AML-193 (cell line): Measurements from ENCODE around the gene TMEM223.
"Not testable (repeated sequence)": the region's sequence is repeated elsewhere in the genome, so short reads cannot be mapped to it uniquely, and the experiment has no call there.

Experiments
- DNase-seq, 2 experiments: peaks; one replicate each; lab custom pipeline; 2025; lab: John Stamatoyannopoulos, UW

The TMEM223 gene

GRCh38 chr11:62791501-62792201 is at the start of gene TMEM223:
Gene TMEM223 (minus strand): TSS chr11:62792006. CDS start chr11:62791994, 12 bp downstream.
- DNase-seq = peak; percentile 66 to 76

GRCh38 chr11:62840721-62841360 is 49.0 kb upstream of the TMEM223 start:
- not testable (repeated sequence) for DNase-seq

- DNase-seq = peak; percentile 85 to 88
Observed at GRCh38 chr11:62839050-62839945, 47.5 kb upstream of the TMEM223 start, which contains the start of gene WDR74. Gene WDR74 (minus strand): TSS chr11:62839590. CDS start chr11:62839570, 20 bp downstream.

- no peak for DNase-seq
Observed at GRCh38 chr11:62835336-62835735, 43.5 kb upstream of the TMEM223 start.

- no peak for DNase-seq
Observed at GRCh38 chr11:62832336-62833234, 40.8 kb upstream of the TMEM223 start, which contains the start of gene TEX54. Gene TEX54 (minus strand): TSS chr11:62832841.

- DNase-seq = peak; percentile 91 to 93
Observed at GRCh38 chr11:62831520-62832335, 39.9 kb upstream of the TMEM223 start, which contains the start of gene STX5. Gene STX5 (minus strand): TSS chr11:62832051. CDS start chr11:62831243, 808 bp downstream.

- no peak for DNase-seq
Observed at GRCh38 chr11:62830904-62831519, 39.2 kb upstream of the TMEM223 start.

GRCh38 chr11:62828130-62828529 is 36.3 kb upstream of the TMEM223 start:
- DNase-seq = not testable (repeated sequence)

- DNase-seq = no peak
Observed at GRCh38 chr11:62823677-62824076, 31.9 kb upstream of the TMEM223 start.

- DNase-seq = no peak
Observed at GRCh38 chr11:62817129-62817528, 25.3 kb upstream of the TMEM223 start.

GRCh38 chr11:62816557-62816956 is 24.8 kb upstream of the TMEM223 start:
- DNase-seq = peak; percentile 50 to 59

GRCh38 chr11:62811659-62812058 is 19.9 kb upstream of the TMEM223 start:
- DNase-seq = no peak

GRCh38 chr11:62810748-62811147 is 18.9 kb upstream of the TMEM223 start:
- no peak for DNase-seq

GRCh38 chr11:62806611-62807121 is 14.9 kb upstream of the TMEM223 start:
- DNase-seq = peak; percentile 52 to 63

- no peak for DNase-seq
Observed at GRCh38 chr11:62805961-62806441, 14.2 kb upstream of the TMEM223 start.

- peak; percentile 89 for DNase-seq
Observed at GRCh38 chr11:62805076-62805892, 13.5 kb upstream of the TMEM223 start, which contains the start of gene NXF1. Gene NXF1 (minus strand): TSS chr11:62805440. CDS start chr11:62805356, 84 bp downstream.

GRCh38 chr11:62804310-62805075 is 12.7 kb upstream of the TMEM223 start:
- peak; percentile 20 to 38 for DNase-seq

GRCh38 chr11:62801071-62801470 is 9.3 kb upstream of the TMEM223 start:
- DNase-seq = no peak
